Kidney (tissue), 14 donors: ENCODE data around the gene RPP40. TPM values are rescaled to one million over a fixed set of nuclear protein-coding genes. Genes with fewer than 3 reads are reported as not detected.

ENCODE experiments used
- DNase-seq, 5 donors: peaks; one replicate each; pipeline ENCODE4 v3.0.0-alpha.2; 2013 to 2020
- FAIRE-seq: peaks from 2 replicates; lab custom pipeline; 2012; peaks lifted over from hg19 to GRCh38; lab: Jason Lieb, UNC
- H3K27ac ChIP-seq, 2 donors: one replicate each; pipeline ENCODE4 v1.7.0; 2013; ENCODE audit warnings: low read depth in 2 of 2, low read length in 2 of 2, inconsistent platforms in 1 of 2
- H3K27me3 ChIP-seq: one replicate; pipeline ENCODE4 v1.7.1; 2013; ENCODE audit warnings: low read length, inconsistent platforms; ENCODE audit not compliant: control insufficient read depth, insufficient read depth
- H3K36me3 ChIP-seq, 3 donors: one replicate each; pipeline versions ENCODE4 v1.7.0 to v1.7.1; 2013; ENCODE audit warnings: low read length in 3 of 3, control low read depth in 1 of 3, inconsistent platforms in 1 of 3; ENCODE audit not compliant: insufficient read depth in 3 of 3, control insufficient read depth in 2 of 3
- H3K4me1 ChIP-seq, 3 donors: one replicate each; pipeline versions ENCODE4 v1.7.0 to v1.7.1; 2013; ENCODE audit warnings: low read length in 3 of 3, inconsistent platforms in 1 of 3, low read depth in 1 of 3; ENCODE audit not compliant: control insufficient read depth in 2 of 3, insufficient read depth in 2 of 3
- H3K4me3 ChIP-seq, 3 donors: one replicate each; pipeline versions ENCODE4 v1.7.0 to v1.8.1; 2013; ENCODE audit warnings: low read length in 3 of 3, control low read depth in 1 of 3, inconsistent platforms in 1 of 3
- H3K9ac ChIP-seq, 3 donors: one replicate each; pipeline versions ENCODE4 v1.7.0 to v1.7.1; 2013; ENCODE audit warnings: low read length in 3 of 3, control low read depth in 1 of 3, inconsistent platforms in 1 of 3
- H3K9me3 ChIP-seq, 3 donors: one replicate each; pipeline versions ENCODE4 v1.7.0 to v1.7.1; 2013; ENCODE audit warnings: low read length in 3 of 3, control low read depth in 1 of 3, inconsistent platforms in 1 of 3; ENCODE audit not compliant: control insufficient read depth in 2 of 3, insufficient read depth in 1 of 3
- CTCF ChIP-seq: IDR thresholded peaks from 3 replicates; pipeline ENCODE4 v1.5.1; 2012; ENCODE audit warnings: mild to moderate bottlenecking, moderate library complexity, borderline replicate concordance; ENCODE audit not compliant: insufficient read depth; ENCODE audit errors: extremely low read depth
- intact Hi-C: fragments of 100-400 bp; cut with DNase I; formaldehyde crosslinking; loops from one replicate; pipeline ENCODE4 v1.11.1; 2022
- polyA plus RNA-seq: library from polyadenylated mRNA; stranded (reverse); fragments of 350-450 nt; fragmentation: Illumina TruSeq; extraction: RNeasy Lipid Tissue Mini Kit (QIAGEN cat#74804); gene quantifications from one replicate; pipeline ENCODE4 v1.2.3, GENCODE V29; 2014; ENCODE audit warnings: low read depth, low replicate concordance; ENCODE audit not compliant: insufficient read depth
- total RNA-seq: library from RNA; stranded (reverse); fragmentation: NEBNext Ultra II Directional; extraction: Animal tissue kit (Norgen Biotek cat#: 25700); gene quantifications from one replicate; pipeline ENCODE4 v1.2.1, GENCODE V29; 2021
- donor health status: control.
- donor health status: control.
- donor health status: control.
- donor health status: control.
- donor health status: control.
- donor health status: DM: yes; HTN: yes; CAD: no.
- donor health status: Normal renal cell carcinoma (clear cell type).

RPP40 gene
- total and polyA plus RNA-seq, 2 donors from 2014 or later: 3.7 to 7.4 TPM

GRCh38 chr6:4983322-4983721 is 20.5 kb downstream of the RPP40 start:
- no peak for FAIRE-seq
- intact Hi-C loops: no loop called here
- Histone ChIP-seq H3K4me3 (no peak overlapping the region), H3K27me3 (no peaks in the 10 kb centered on the region), H3K9ac (no peak overlapping the region), H3K27ac (no peak overlapping the region), H3K36me3 (no peaks in the 10 kb centered on the region), H3K9me3 (peaks cover 0 to 14% (median 5%) of the 10 kb centered on the region in 3 donors), H3K4me1 (no peaks in the 10 kb centered on the region)
- TF ChIP-seq CTCF: no peak
- no peak for DNase-seq

- FAIRE-seq (no peak), DNase-seq (no peak)
- intact Hi-C loops: no loop called here
- no peak for TF ChIP-seq CTCF
- Histone ChIP-seq H3K27me3 (no peaks in the 10 kb centered on the region), H3K9me3 (peaks cover 0 to 14% (median 5%) of the 10 kb centered on the region in 3 donors), H3K9ac (no peak overlapping the region), H3K36me3 (no peaks in the 10 kb centered on the region), H3K4me3 (no peak overlapping the region), H3K27ac (no peak overlapping the region), H3K4me1 (no peaks in the 10 kb centered on the region)
These were observed 22.1 kb downstream of the RPP40 start for GRCh38 chr6:4981761-4982160.

- TF ChIP-seq CTCF: no peak
- no peak for FAIRE-seq
- Histone ChIP-seq H3K9me3 (peaks cover 0 to 14% (median 5%) of the 10 kb centered on the region in 3 donors), H3K27me3 (no peaks in the 10 kb centered on the region), H3K36me3 (no peaks in the 10 kb centered on the region), H3K9ac (no peak overlapping the region), H3K4me3 (no peak overlapping the region), H3K4me1 (no peaks in the 10 kb centered on the region), H3K27ac (no peak overlapping the region)
- no peak for DNase-seq
- intact Hi-C loops: no loop called here
These were observed 24.4 kb downstream of the RPP40 start for GRCh38 chr6:4979426-4979825.

DNA sequence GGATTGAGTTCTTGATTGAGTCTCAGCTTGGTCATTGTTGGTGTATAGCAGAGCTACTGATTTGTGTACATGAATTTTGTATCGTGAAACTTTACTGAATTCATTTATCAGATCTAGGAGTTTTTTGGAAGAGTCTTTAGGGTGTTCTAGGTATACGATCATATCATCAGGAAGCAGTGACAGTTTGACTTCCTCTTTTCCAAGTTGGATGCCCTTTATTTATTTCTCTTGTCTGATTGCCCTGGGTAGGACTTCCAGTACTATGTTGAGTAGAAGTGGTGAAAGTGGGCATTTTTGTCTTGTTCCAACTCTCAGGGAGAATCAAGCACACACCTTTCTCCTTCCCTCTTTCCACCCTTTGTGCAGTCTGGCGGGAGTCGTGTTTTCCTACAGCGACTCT is 26.4 kb downstream of the RPP40 start:
- peaks cover 0 to 14% (median 5%) of the 10 kb centered on the region in 3 donors for H3K9me3 ChIP-seq
- no peak overlapping the region for H3K9ac ChIP-seq
- no peak for TF ChIP-seq CTCF
- H3K36me3 ChIP-seq: no peaks in the 10 kb centered on the region
- DNase-seq: no peak
- intact Hi-C loops: no loop called here
- H3K4me1 ChIP-seq: no peaks in the 10 kb centered on the region
- no peak overlapping the region for H3K4me3 ChIP-seq
- H3K27me3 ChIP-seq: no peaks in the 10 kb centered on the region
- no peak for FAIRE-seq
- no peak overlapping the region for H3K27ac ChIP-seq
